Smooth muscle cell (in vitro differentiated cells): Measurements from ENCODE around the gene UBE2J2. TPM values are rescaled to one million over a fixed set of nuclear protein-coding genes. Genes with fewer than 3 reads are reported as not detected.
"Not testable (repeated sequence)": the region's sequence is repeated elsewhere in the genome, so short reads cannot be mapped to it uniquely, and the experiment has no call there.

Experiments
- DNase-seq: peaks from one replicate; lab custom pipeline; 2025; ENCODE audit not compliant: unreplicated experiment; lab: John Stamatoyannopoulos, UW
- H2AFZ ChIP-seq: fragments of 200-600 bp; sonication (generic); 2 replicates; pipeline ENCODE4 v1.6.0; 2016; ENCODE audit warnings: antibody characterized with exemption, low read depth, mild to moderate bottlenecking
- H3F3A ChIP-seq: fragments of 200-600 bp; sonication (generic); 2 replicates; pipeline ENCODE4 v1.6.0; 2017; ENCODE audit warnings: antibody characterized with exemption, low read depth
- H3K27ac ChIP-seq: fragments of 200-600 bp; sonication (generic); 2 replicates; pipeline ENCODE4 v1.5.1; 2016; ENCODE audit warnings: low read depth, mild to moderate bottlenecking
- H3K27me3 ChIP-seq: fragments of 200-600 bp; sonication (generic); 2 replicates; pipeline ENCODE4 v1.6.1; 2016; ENCODE audit warnings: low read depth, mild to moderate bottlenecking
- H3K36me3 ChIP-seq: fragments of 200-600 bp; sonication (generic); 2 replicates; pipeline ENCODE4 v1.5.1; 2016; ENCODE audit warnings: low read depth
- H3K4me1 ChIP-seq: fragments of 200-600 bp; sonication (generic); 2 replicates; pipeline ENCODE4 v1.5.1; 2016; ENCODE audit warnings: low read depth
- H3K4me2 ChIP-seq: fragments of 200-600 bp; sonication (generic); 2 replicates; pipeline ENCODE4 v1.6.0; 2016; ENCODE audit warnings: mild to moderate bottlenecking
- H3K4me3 ChIP-seq: fragments of 200-600 bp; sonication (generic); 2 replicates; pipeline ENCODE4 v1.5.1; 2016; ENCODE audit warnings: mild to moderate bottlenecking
- H3K79me2 ChIP-seq: fragments of 200-600 bp; sonication (generic); 2 replicates; pipeline ENCODE4 v1.6.0; 2016; ENCODE audit warnings: low read depth, mild to moderate bottlenecking
- H3K9ac ChIP-seq: fragments of 200-600 bp; sonication (generic); 2 replicates; pipeline ENCODE4 v1.6.0; 2016; ENCODE audit warnings: low read depth
- H3K9me3 ChIP-seq: fragments of 200-600 bp; sonication (generic); replicated peaks from 2 replicates; pipeline ENCODE4 v1.5.1; 2016; ENCODE audit warnings: low read depth
- H4K20me1 ChIP-seq: fragments of 200-600 bp; sonication (generic); 2 replicates; pipeline ENCODE4 v1.6.0; 2016; ENCODE audit warnings: low read depth
- WGBS: methylation state at CpG from one replicate; pipeline ENCODE4 v1.1.7; 2016; ENCODE audit warnings: low lambda C conversion rate; 5-methylcytosine and 5-hydroxymethylcytosine counted together
- polyA plus RNA-seq: library from polyadenylated mRNA; unstranded; fragments of >200 nt; fragmentation: Nextera tagmentation; extraction: Ambion mirVana; gene quantifications from 2 replicates; pipeline ENCODE4 v1.2.1, GENCODE V29; 2016
- total RNA-seq: library from RNA; depleted of rRNA; stranded (reverse); fragments of >200 nt; gene quantifications from 2 replicates; pipeline ENCODE4 v1.2.3, GENCODE V29; 2014
- TF ChIP-seq, protein P1 (sequence below): fragments of 200-600 bp; sonication (generic); IDR thresholded peaks from 2 replicates; pipeline ENCODE4 v1.5.1; 2017; ENCODE audit warnings: borderline replicate concordance, mild to moderate bottlenecking, antibody characterized with exemption; ENCODE audit not compliant: insufficient read depth, poor library complexity, severe bottlenecking

Gene UBE2J2
- total and polyA plus RNA-seq, 2 experiments from 2014 or later = 30.2 to 72.9 TPM

DNA sequence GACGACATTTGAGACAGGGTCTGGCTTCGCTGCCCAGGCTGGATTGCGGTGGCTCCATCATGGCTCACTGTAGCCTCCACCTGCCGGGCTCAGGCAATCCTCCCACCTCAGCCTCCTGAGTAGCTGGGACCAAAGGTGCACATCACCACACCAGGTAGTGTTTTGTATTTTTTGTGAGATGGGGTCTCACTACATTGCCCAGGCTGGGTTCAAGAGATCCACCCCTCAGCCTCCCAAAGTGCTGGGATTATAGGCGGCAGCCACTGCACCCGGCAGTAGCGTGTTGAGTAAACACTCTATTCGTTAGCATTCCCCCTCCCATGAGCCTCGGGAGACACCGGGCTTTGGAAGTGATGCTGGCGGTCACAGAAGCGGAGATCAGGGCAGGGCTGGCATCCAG, 20.3 kb downstream of the UBE2J2 start:
- H3K27me3 ChIP-seq = no peaks in the 10 kb centered on the region
- H3K4me2 ChIP-seq = no peak overlapping the region
- H4K20me1 ChIP-seq = peaks cover 43% of the 10 kb centered on the region
- 93% methylated on average over 12 of the region's 12 CpGs for WGBS
- no peak for DNase-seq
- TF ChIP-seq, protein P1, sequence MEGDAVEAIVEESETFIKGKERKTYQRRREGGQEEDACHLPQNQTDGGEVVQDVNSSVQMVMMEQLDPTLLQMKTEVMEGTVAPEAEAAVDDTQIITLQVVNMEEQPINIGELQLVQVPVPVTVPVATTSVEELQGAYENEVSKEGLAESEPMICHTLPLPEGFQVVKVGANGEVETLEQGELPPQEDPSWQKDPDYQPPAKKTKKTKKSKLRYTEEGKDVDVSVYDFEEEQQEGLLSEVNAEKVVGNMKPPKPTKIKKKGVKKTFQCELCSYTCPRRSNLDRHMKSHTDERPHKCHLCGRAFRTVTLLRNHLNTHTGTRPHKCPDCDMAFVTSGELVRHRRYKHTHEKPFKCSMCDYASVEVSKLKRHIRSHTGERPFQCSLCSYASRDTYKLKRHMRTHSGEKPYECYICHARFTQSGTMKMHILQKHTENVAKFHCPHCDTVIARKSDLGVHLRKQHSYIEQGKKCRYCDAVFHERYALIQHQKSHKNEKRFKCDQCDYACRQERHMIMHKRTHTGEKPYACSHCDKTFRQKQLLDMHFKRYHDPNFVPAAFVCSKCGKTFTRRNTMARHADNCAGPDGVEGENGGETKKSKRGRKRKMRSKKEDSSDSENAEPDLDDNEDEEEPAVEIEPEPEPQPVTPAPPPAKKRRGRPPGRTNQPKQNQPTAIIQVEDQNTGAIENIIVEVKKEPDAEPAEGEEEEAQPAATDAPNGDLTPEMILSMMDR = no peak
- no peaks in the 10 kb centered on the region for H3F3A ChIP-seq
- no peak overlapping the region for H2AFZ ChIP-seq
- H3K27ac ChIP-seq = no peak overlapping the region
- no peaks in the 10 kb centered on the region for H3K9me3 ChIP-seq
- H3K4me3 ChIP-seq = no peak overlapping the region
- H3K9ac ChIP-seq = no peak overlapping the region
- no peaks in the 10 kb centered on the region for H3K79me2 ChIP-seq
- no peaks in the 10 kb centered on the region for H3K36me3 ChIP-seq
- H3K4me1 ChIP-seq = no peaks in the 10 kb centered on the region

GRCh38 chr1:1250786-1251284, 22.8 kb downstream of the UBE2J2 start:
- Histone ChIP-seq H3K27ac (no peak overlapping the region), H3K9ac (no peak overlapping the region), H3K4me2 (no peak overlapping the region), H3K9me3 (no peaks in the 10 kb centered on the region), H3K79me2 (no peaks in the 10 kb centered on the region), H3F3A (no peaks in the 10 kb centered on the region), H3K4me3 (no peak overlapping the region), H3K36me3 (no peaks in the 10 kb centered on the region), H3K27me3 (no peaks in the 10 kb centered on the region), H3K4me1 (peaks cover 9% of the 10 kb centered on the region), H2AFZ (no peak overlapping the region), H4K20me1 (peaks cover 45% of the 10 kb centered on the region)
- DNase-seq = no peak
- 77% methylated on average over 16 of the region's 16 CpGs for WGBS
- TF ChIP-seq, protein P1 = no peak

- H4K20me1 ChIP-seq = peaks cover 26% of the 10 kb centered on the region
- 95% methylated on average over 21 of the region's 21 CpGs for WGBS
- not testable (repeated sequence) for H3K9me3 ChIP-seq, H3K27me3 ChIP-seq, H3K27ac ChIP-seq, H3K9ac ChIP-seq, H3F3A ChIP-seq, H3K4me2 ChIP-seq, H2AFZ ChIP-seq, H3K4me1 ChIP-seq, H3K36me3 ChIP-seq, H3K79me2 ChIP-seq, DNase-seq, H3K4me3 ChIP-seq
Observed at GRCh38 chr1:1248009-1248913, 25.4 kb downstream of the UBE2J2 start.

DNA sequence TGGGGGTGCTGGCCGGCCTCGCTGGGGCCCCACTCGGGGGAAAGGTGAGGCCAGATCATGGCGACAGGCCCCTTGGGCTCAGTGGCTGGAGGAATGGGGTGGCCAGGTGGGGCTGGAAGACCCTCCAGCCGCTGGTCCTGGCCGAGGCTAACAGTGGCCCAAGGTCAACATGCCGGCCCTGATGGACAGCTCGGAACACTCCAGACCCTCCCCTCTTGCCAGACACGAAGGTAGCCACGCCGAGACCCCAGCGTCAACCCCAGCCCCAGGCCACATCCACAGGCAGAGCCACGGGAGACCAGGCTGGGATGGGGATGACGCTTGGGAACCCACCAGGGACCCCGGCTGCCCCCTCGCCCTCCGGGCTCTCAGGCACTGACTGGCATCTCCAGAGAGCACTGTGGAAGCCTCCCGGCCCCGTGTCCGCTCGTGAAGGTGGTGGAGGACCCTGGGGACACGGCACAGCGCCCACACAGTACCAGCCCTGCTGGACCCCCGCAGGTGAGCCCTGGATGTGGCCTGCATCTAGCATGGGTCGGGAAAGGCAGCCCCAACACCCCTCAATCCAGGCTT, 26.2 kb downstream of the UBE2J2 start:
- H3K27ac ChIP-seq = no peak overlapping the region
- 82% methylated on average over 25 of the region's 25 CpGs for WGBS
- H2AFZ ChIP-seq = no peak overlapping the region
- H3F3A ChIP-seq = no peaks in the 10 kb centered on the region
- peak overlapping the region; percentile 82 for H3K4me2 ChIP-seq
- TF ChIP-seq, protein P1 = no peak
- no peaks in the 10 kb centered on the region for H3K79me2 ChIP-seq
- no peak overlapping the region for H3K4me3 ChIP-seq
- no peaks in the 10 kb centered on the region for H3K9me3 ChIP-seq
- H3K27me3 ChIP-seq = no peaks in the 10 kb centered on the region
- H3K4me1 ChIP-seq = peaks cover 9% of the 10 kb centered on the region
- H3K36me3 ChIP-seq = no peaks in the 10 kb centered on the region
- peaks cover 23% of the 10 kb centered on the region for H4K20me1 ChIP-seq
- DNase-seq = no peak
- H3K9ac ChIP-seq = no peak overlapping the region
